CD14-positive monocyte (primary cell): ENCODE results near the gene GPRC5C. TPM values are rescaled to one million over a fixed set of nuclear protein-coding genes. Genes with fewer than 3 reads are reported as not detected.

ENCODE experiments used
- DNase-seq, 3 donors: peaks; one replicate each; pipeline ENCODE4 v3.0.0-alpha.2; 2011 to 2022
- H2AFZ ChIP-seq: 2 replicates; pipeline ENCODE4 v1.6.0; 2012; ENCODE audit warnings: mild to moderate bottlenecking, low read depth, low read length, inconsistent platforms; ENCODE audit not compliant: insufficient read depth, poor library complexity, severe bottlenecking
- H3K27ac ChIP-seq, 2 donors: 1 replicate in 1 of 2; 2 replicates in 1 of 2; pipeline ENCODE4 v1.5.1; 2012 to 2013; ENCODE audit warnings: low read length in 2 of 2, control low read depth in 1 of 2, inconsistent platforms in 1 of 2, low read depth in 1 of 2, mild to moderate bottlenecking in 1 of 2
- H3K27me3 ChIP-seq, 2 donors: one replicate each; pipeline versions ENCODE4 v1.6.0 to v1.6.1; 2011 to 2013; ENCODE audit warnings: low read length in 2 of 2; ENCODE audit not compliant: control insufficient read depth in 2 of 2, insufficient read depth in 2 of 2
- H3K36me3 ChIP-seq, 2 donors: replicated peaks in 1 of 2; 1 replicate in 1 of 2; 2 replicates in 1 of 2; pipeline versions ENCODE4 v1.5.1 to v1.6.1; 2012 to 2013; ENCODE audit warnings: low read length in 2 of 2, control low read depth in 1 of 2, inconsistent platforms in 1 of 2, mild to moderate bottlenecking in 1 of 2; ENCODE audit not compliant: insufficient read depth in 2 of 2, control insufficient read depth in 1 of 2
- H3K4me1 ChIP-seq, 2 donors: 1 replicate in 1 of 2; 2 replicates in 1 of 2; pipeline versions ENCODE4 v1.5.1 to v1.6.1; 2012 to 2013; ENCODE audit warnings: low read length in 2 of 2, control low read depth in 1 of 2, inconsistent platforms in 1 of 2, mild to moderate bottlenecking in 1 of 2, moderate library complexity in 1 of 2; ENCODE audit not compliant: insufficient read depth in 2 of 2, control insufficient read depth in 1 of 2
- H3K4me2 ChIP-seq: replicated peaks from 2 replicates; pipeline ENCODE3; 2012; ENCODE audit warnings: low read length, moderate library complexity, mild to moderate bottlenecking; ENCODE audit not compliant: poor library complexity, severe bottlenecking; ENCODE audit errors: extremely low read depth
- H3K4me3 ChIP-seq, 3 experiments: fragments of 200-600 bp in 1 of 3; sonication (generic) in 1 of 3; replicated peaks in 1 of 3; 1 replicate in 2 of 3; 2 replicates in 1 of 3; pipeline ENCODE4 v1.5.1; 2011 to 2013; ENCODE audit warnings: low read length in 3 of 3, mild to moderate bottlenecking in 3 of 3, control low read depth in 2 of 3, low read depth in 2 of 3, inconsistent platforms in 1 of 3, moderate library complexity in 1 of 3
- H3K79me2 ChIP-seq: 2 replicates; pipeline ENCODE4 v1.6.0; 2012; ENCODE audit warnings: mild to moderate bottlenecking, control low read depth, inconsistent platforms, low read length, moderate library complexity; ENCODE audit not compliant: insufficient read depth
- H3K9ac ChIP-seq: 2 replicates; pipeline ENCODE4 v1.6.0; 2017; ENCODE audit warnings: low read length, mild to moderate bottlenecking; ENCODE audit not compliant: insufficient read depth, poor library complexity, severe bottlenecking
- H3K9me3 ChIP-seq, 2 donors: replicated peaks in 1 of 2; 1 replicate in 1 of 2; 2 replicates in 1 of 2; pipeline versions ENCODE4 v1.5.1 to v1.6.1; 2012 to 2013; ENCODE audit warnings: low read length in 2 of 2, control low read depth in 1 of 2; ENCODE audit not compliant: control insufficient read depth in 1 of 2, insufficient read depth in 1 of 2
- H4K20me1 ChIP-seq: 2 replicates; pipeline ENCODE4 v1.6.0; 2012; ENCODE audit warnings: mild to moderate bottlenecking, low read length, control low read depth, moderate library complexity; ENCODE audit not compliant: insufficient read depth
- H3K27ac Mint-ChIP-seq, 7 donors: one replicate each; pipeline ENCODE4 v1.8.0; 2020; ENCODE audit warnings: mild to moderate bottlenecking in 7 of 7, mixed read lengths in 7 of 7, moderate library complexity in 6 of 7, inconsistent platforms in 2 of 7
- H3K27me3 Mint-ChIP-seq, 3 donors: one replicate each; pipeline ENCODE4 v1.8.0; 2021 to 2022; ENCODE audit warnings: low read depth in 3 of 3, mild to moderate bottlenecking in 3 of 3, mixed read lengths in 3 of 3, moderate library complexity in 3 of 3, inconsistent platforms in 1 of 3
- H3K36me3 Mint-ChIP-seq, 2 donors: one replicate each; pipeline ENCODE4 v1.8.0; 2020; ENCODE audit warnings: mixed read lengths in 2 of 2, inconsistent platforms in 1 of 2, mild to moderate bottlenecking in 1 of 2
- H3K4me1 Mint-ChIP-seq: one replicate; pipeline ENCODE4 v1.8.0; 2020; ENCODE audit warnings: mild to moderate bottlenecking, mixed read lengths
- H3K4me3 Mint-ChIP-seq, 2 donors: one replicate each; pipeline ENCODE4 v1.8.0; 2020; ENCODE audit warnings: mild to moderate bottlenecking in 2 of 2, mixed read lengths in 2 of 2, moderate library complexity in 1 of 2
- H3K9me3 Mint-ChIP-seq, 7 donors: one replicate each; pipeline ENCODE4 v1.8.0; 2020 to 2022; ENCODE audit warnings: mixed read lengths in 7 of 7, mild to moderate bottlenecking in 6 of 7, moderate library complexity in 6 of 7, inconsistent platforms in 2 of 7
- CTCF ChIP-seq: fragments of 200-600 bp; IDR thresholded peaks from one replicate; pipeline ENCODE4 v1.8.0; 2022; ENCODE audit warnings: antibody characterized with exemption, mild to moderate bottlenecking
- WGBS: methylation state at CpG from one replicate; pipeline ENCODE4 v1.1.5; 2013; ENCODE audit warnings: missing lambda C conversion rate; ENCODE audit not compliant: insufficient coverage; 5-methylcytosine and 5-hydroxymethylcytosine counted together
- intact Hi-C, 2 donors: fragments of 100-400 bp; cut with micrococcal nuclease; formaldehyde crosslinking; loops; one replicate each; pipeline versions ENCODE4 v1.15.0 to v1.15.1; 2023
- polyA plus RNA-seq, 3 donors: library from polyadenylated mRNA; depleted of rRNA in 1 of 3; unstranded in 2 of 3; stranded (reverse) in 1 of 3; fragments of 300-500 nt in 2 of 3; fragments of >200 nt in 1 of 3; fragmentation: Illumina TruSeq in 2 of 3; gene quantifications; 1 replicate in 2 of 3; 2 replicates in 1 of 3; pipeline ENCODE4 v1.2.3, GENCODE V29; 2012 to 2021

The GPRC5C gene
- polyA plus RNA-seq, 3 donors: 0.47 to 3.3 (median 1.9) TPM

GRCh38 chr17:74393346-74393942 is 38.4 kb upstream of the GPRC5C start:
- H2AFZ ChIP-seq: no peak overlapping the region
- Mint-ChIP-seq H3K27ac (peak overlapping the region in 3 of 7 donors; percentile 53 to 74 (median 54)), H3K4me1 (peaks cover 30% of the 10 kb centered on the region), H3K4me3 (no peak overlapping the region), H3K27me3 (peaks cover 2 to 10% (median 8%) of the 10 kb centered on the region in 3 donors), H3K36me3 (peaks cover 0 to 4% of the 10 kb centered on the region in 2 donors), H3K9me3 (peaks cover 3 to 14% (median 9%) of the 10 kb centered on the region in 7 donors)
- no peak overlapping the region for H3K27ac ChIP-seq
- no peaks in the 10 kb centered on the region for H3K27me3 ChIP-seq
- no peaks in the 10 kb centered on the region for H3K36me3 ChIP-seq
- no peaks in the 10 kb centered on the region for H4K20me1 ChIP-seq
- no peak overlapping the region for H3K4me2 ChIP-seq
- no peak for TF ChIP-seq CTCF
- DNase-seq: no peak
- intact Hi-C loops: no loop called here
- no peaks in the 10 kb centered on the region for H3K79me2 ChIP-seq
- H3K4me3 ChIP-seq: no peak overlapping the region
- WGBS: 100% methylated on average over 4 of the region's 6 CpGs
- no peak overlapping the region for H3K9ac ChIP-seq
- peaks cover 10 to 21% of the 10 kb centered on the region in 2 donors for H3K4me1 ChIP-seq
- H3K9me3 ChIP-seq: peaks cover 0 to 11% of the 10 kb centered on the region in 2 donors

GRCh38 chr17:74394275-74394950 is 37.5 kb upstream of the GPRC5C start:
- peaks cover 0 to 11% of the 10 kb centered on the region in 2 donors for H3K9me3 ChIP-seq
- no peak overlapping the region for H2AFZ ChIP-seq
- H3K36me3 ChIP-seq: no peaks in the 10 kb centered on the region
- Mint-ChIP-seq H3K4me1 (peaks cover 27% of the 10 kb centered on the region), H3K4me3 (peak overlapping the region in 1 of 2 donors; percentile 38), H3K36me3 (peaks cover 0 to 4% of the 10 kb centered on the region in 2 donors), H3K9me3 (peaks cover 4 to 14% (median 9%) of the 10 kb centered on the region in 7 donors), H3K27ac (peak overlapping the region in 1 of 7 donors; percentile 20), H3K27me3 (peaks cover under 1 to 10% (median 4%) of the 10 kb centered on the region in 3 donors)
- no peaks in the 10 kb centered on the region for H4K20me1 ChIP-seq
- intact Hi-C loops: no loop called here
- no peak overlapping the region for H3K27ac ChIP-seq
- no peak overlapping the region for H3K4me3 ChIP-seq
- no peaks in the 10 kb centered on the region for H3K79me2 ChIP-seq
- no peak overlapping the region for H3K9ac ChIP-seq
- no peak for TF ChIP-seq CTCF
- 97% methylated on average over 8 of the region's 12 CpGs for WGBS
- no peak overlapping the region for H3K4me2 ChIP-seq
- peaks cover 10 to 21% of the 10 kb centered on the region in 2 donors for H3K4me1 ChIP-seq
- no peaks in the 10 kb centered on the region for H3K27me3 ChIP-seq
- no peak for DNase-seq
